HCT116 (cell line): ENCODE results near the gene LMNTD1. TPM values are rescaled to one million over a fixed set of nuclear protein-coding genes. Genes with fewer than 3 reads are reported as not detected.

Experiments used
- ATAC-seq: fragments of 200-7000 bp; cut with Tn5 transposase; 2 replicates; pipeline ENCODE4 v1.9.1; 2020; ENCODE audit warnings: mild to moderate bottlenecking, moderate library complexity
- BruUV-seq: library from RNA; stranded (reverse); fragments of 400-500 nt; replicated peaks from 2 replicates; lab custom pipeline; 2021; lab: Mats Ljungman, UMichigan
- CTCF ChIA-PET: fragments of 300-600 bp; sonication (Branson Sonifier 250); formaldehyde crosslinking; loops from one replicate; lab custom pipeline; 2021; ENCODE audit warnings: antibody characterized with exemption; lab: Charles Lee
- POLR2A ChIA-PET: fragments of 300-600, 350-600 bp; sonication (Branson Sonifier 250); formaldehyde crosslinking; loops from one replicate; lab custom pipeline; 2021; ENCODE audit warnings: antibody characterized with exemption; lab: Charles Lee
- RAD21 ChIA-PET, 2 experiments: fragments of 300-600 bp; sonication (Branson Sonifier 250); formaldehyde crosslinking; loops; one replicate each; lab custom pipeline; 2023; ENCODE audit warnings: low total read pairs in 2 of 2; ENCODE audit not compliant: uncharacterized antibody in 2 of 2, unreplicated experiment in 2 of 2, low non-redundant PET in 1 of 2; lab: Charles Lee
- DNase-seq: peaks from one replicate; pipeline ENCODE4 v3.0.0-alpha.2; 2010; ENCODE audit warnings: low read depth, low spot score
- H2AFZ ChIP-seq: fragments of 200-600 bp; shearing (Covaris generic), sonication (generic); 2 replicates; pipeline ENCODE4 v1.6.1; 2017; ENCODE audit warnings: low read depth, mixed run types, mixed read lengths, antibody characterized with exemption, low read length; ENCODE audit not compliant: poor library complexity, severe bottlenecking
- H3K27ac ChIP-seq: 2 replicates; pipeline ENCODE4 v1.5.1; 2012; ENCODE audit warnings: low read depth, low read length
- H3K27me3 ChIP-seq: fragments of 200-600 bp; sonication (generic); 2 replicates; pipeline ENCODE4 v1.6.1; 2016; ENCODE audit warnings: mixed run types, low read length, mixed read lengths; ENCODE audit not compliant: insufficient read depth
- H3K36me3 ChIP-seq, 2 experiments: fragments of 200-500 bp in 1 of 2; fragments of 200-600 bp in 1 of 2; sonication (Bioruptor generic) in 1 of 2; sonication (generic) in 1 of 2; 2 replicates each; pipeline versions ENCODE4 v1.5.1 to v1.6.1; 2014 to 2016; ENCODE audit warnings: low read length in 2 of 2, inconsistent platforms in 1 of 2, mixed read lengths in 1 of 2, mixed run types in 1 of 2; ENCODE audit not compliant: insufficient read depth in 2 of 2, control insufficient read depth in 1 of 2
- H3K4me1 ChIP-seq, 2 experiments: fragments of 200-600 bp in 1 of 2; sonication (generic) in 1 of 2; 2 replicates each; pipeline versions ENCODE4 v1.5.1 to v1.6.1; 2012 to 2017; ENCODE audit warnings: low read length in 2 of 2, inconsistent platforms in 1 of 2, mild to moderate bottlenecking in 1 of 2, mixed read lengths in 1 of 2, mixed run types in 1 of 2, moderate library complexity in 1 of 2; ENCODE audit not compliant: insufficient read depth in 2 of 2, control insufficient read depth in 1 of 2
- H3K4me2 ChIP-seq: fragments of 200-600 bp; sonication (generic); 2 replicates; pipeline ENCODE4 v1.6.1; 2017; ENCODE audit warnings: mixed run types, low read length, mixed read lengths
- H3K4me3 ChIP-seq, 2 experiments: fragments of 200-600 bp in 1 of 2; sonication (generic) in 1 of 2; replicated peaks in 1 of 2; 2 replicates each; pipeline ENCODE4 v1.5.1; 2011 to 2016; ENCODE audit warnings: low read length in 2 of 2, control low read depth in 1 of 2, low read depth in 1 of 2, mild to moderate bottlenecking in 1 of 2, mixed read lengths in 1 of 2, mixed run types in 1 of 2
- H3K79me2 ChIP-seq: fragments of 200-600 bp; sonication (generic); 2 replicates; pipeline ENCODE4 v1.6.1; 2017; ENCODE audit warnings: mild to moderate bottlenecking, mixed run types, low read length, moderate library complexity, mixed read lengths; ENCODE audit not compliant: insufficient read depth
- H3K9ac ChIP-seq: fragments of 200-600 bp; sonication (generic); 2 replicates; pipeline ENCODE4 v1.6.1; 2016; ENCODE audit warnings: low read length, mixed read lengths
- H3K9me2 ChIP-seq: fragments of 200-600 bp; sonication (generic), shearing (Covaris generic); 2 replicates; pipeline ENCODE4 v1.6.1; 2017; ENCODE audit warnings: mixed run types, mild to moderate bottlenecking, moderate library complexity; ENCODE audit not compliant: insufficient read depth
- H3K9me3 ChIP-seq, 2 experiments: fragments of 200-500 bp in 1 of 2; fragments of 200-600 bp in 1 of 2; sonication (Bioruptor generic) in 1 of 2; sonication (generic) in 1 of 2; 2 replicates each; pipeline ENCODE4 v1.6.1; 2014 to 2017; ENCODE audit warnings: low read length in 2 of 2, mixed read lengths in 2 of 2, inconsistent platforms in 1 of 2, low read depth in 1 of 2, mild to moderate bottlenecking in 1 of 2, mixed run types in 1 of 2, moderate library complexity in 1 of 2; ENCODE audit not compliant: control insufficient read depth in 1 of 2, insufficient read depth in 1 of 2
- H4K20me1 ChIP-seq: fragments of 200-600 bp; sonication (generic), shearing (Covaris generic); 2 replicates; pipeline ENCODE4 v1.6.1; 2017; ENCODE audit warnings: mixed run types, mild to moderate bottlenecking, moderate library complexity; ENCODE audit not compliant: insufficient read depth
- EZH2 ChIP-seq: fragments of 200-600 bp; sonication (generic); IDR thresholded peaks from 2 replicates; pipeline ENCODE4 v1.6.1; 2017; ENCODE audit warnings: antibody characterized with exemption, mixed run types
- JUND ChIP-seq: IDR thresholded peaks from 2 replicates; pipeline ENCODE4 v1.6.1; 2012
- POLR2AphosphoS5 ChIP-seq: IDR thresholded peaks from 2 replicates; pipeline ENCODE4 v1.6.1; 2011; ENCODE audit warnings: mild to moderate bottlenecking, low read depth, low read length, moderate library complexity
- SP1 ChIP-seq: IDR thresholded peaks from 2 replicates; pipeline ENCODE4 v1.6.1; 2012; ENCODE audit warnings: low read depth
- SRF ChIP-seq: IDR thresholded peaks from 2 replicates; pipeline ENCODE4 v1.6.1; 2012; ENCODE audit warnings: low read depth
- ZFX ChIP-seq: fragments of 450-650 bp; IDR thresholded peaks from 2 replicates; pipeline ENCODE4 v1.6.1; 2017
- ZNF274 ChIP-seq: fragments of 200-500 bp; sonication (Bioruptor generic); IDR thresholded peaks from 2 replicates; pipeline ENCODE4 v1.6.1; 2014; ENCODE audit warnings: mild to moderate bottlenecking, low read depth, low read length, inconsistent platforms
- intact Hi-C: fragments of 100-400 bp; cut with micrococcal nuclease; formaldehyde crosslinking; loops from 2 replicates; pipeline ENCODE4 v1.10.0; 2022
- total RNA-seq: library from RNA; stranded (reverse); gene quantifications from one replicate; pipeline ENCODE4 v1.2.1, GENCODE V29; 2021; ENCODE audit not compliant: unreplicated experiment
- TF ChIP-seq, protein P1 (sequence below), 3 experiments: fragments of 200-600 bp in 1 of 3; sonication (generic) in 1 of 3; IDR thresholded peaks in 2 of 3; conservative IDR thresholded peaks in 1 of 3; 2 replicates each; pipeline ENCODE4 v1.5.1; 2012 to 2017; ENCODE audit warnings: low read depth in 2 of 3, low read length in 2 of 3, antibody characterized with exemption in 1 of 3, borderline replicate concordance in 1 of 3, control low read depth in 1 of 3, mild to moderate bottlenecking in 1 of 3, mixed read lengths in 1 of 3, mixed run types in 1 of 3, moderate library complexity in 1 of 3; ENCODE audit not compliant: insufficient read depth in 1 of 3
- TF ChIP-seq, protein P2 (sequence below): IDR thresholded peaks from 2 replicates; pipeline ENCODE4 v1.6.1; 2012

Gene LMNTD1
- total RNA-seq, 1 experiment from 2014 or later = not detected

DNA sequence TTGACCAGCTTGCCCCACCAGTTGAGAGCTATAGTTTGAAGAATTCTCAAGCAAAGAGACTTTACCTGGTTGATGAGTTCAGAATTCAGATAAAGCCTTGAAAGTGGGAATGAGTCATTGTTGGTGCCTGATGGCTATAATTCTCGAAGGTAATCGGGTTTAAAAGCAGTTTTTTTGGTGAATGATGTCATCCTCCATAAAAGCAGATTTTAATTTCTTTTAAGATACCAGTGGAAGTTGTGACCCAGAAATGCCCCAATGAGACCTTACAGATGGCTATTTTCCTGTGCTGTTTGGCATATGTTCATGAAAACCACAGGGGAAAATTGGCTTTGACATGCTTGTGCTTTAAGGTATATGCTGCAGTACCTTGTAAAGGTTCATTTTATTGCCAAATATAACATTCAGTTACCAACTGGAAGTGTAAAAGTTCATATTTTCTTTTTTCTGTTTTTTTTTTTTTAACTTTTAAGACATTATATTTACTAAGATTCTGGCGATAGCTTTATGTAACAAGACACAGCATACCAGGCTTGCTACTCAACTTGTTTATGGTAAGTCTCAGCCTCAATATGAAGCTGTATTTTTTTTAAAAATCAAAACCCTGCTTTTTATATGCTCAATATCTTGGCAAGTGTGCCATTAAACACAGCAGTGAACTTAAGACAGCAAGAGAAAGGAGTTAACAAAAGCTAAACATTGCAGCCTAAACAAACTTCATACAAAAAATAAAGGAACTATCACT, 119.3 kb downstream of the LMNTD1 start (continued):
- TF ChIP-seq, protein P1, sequence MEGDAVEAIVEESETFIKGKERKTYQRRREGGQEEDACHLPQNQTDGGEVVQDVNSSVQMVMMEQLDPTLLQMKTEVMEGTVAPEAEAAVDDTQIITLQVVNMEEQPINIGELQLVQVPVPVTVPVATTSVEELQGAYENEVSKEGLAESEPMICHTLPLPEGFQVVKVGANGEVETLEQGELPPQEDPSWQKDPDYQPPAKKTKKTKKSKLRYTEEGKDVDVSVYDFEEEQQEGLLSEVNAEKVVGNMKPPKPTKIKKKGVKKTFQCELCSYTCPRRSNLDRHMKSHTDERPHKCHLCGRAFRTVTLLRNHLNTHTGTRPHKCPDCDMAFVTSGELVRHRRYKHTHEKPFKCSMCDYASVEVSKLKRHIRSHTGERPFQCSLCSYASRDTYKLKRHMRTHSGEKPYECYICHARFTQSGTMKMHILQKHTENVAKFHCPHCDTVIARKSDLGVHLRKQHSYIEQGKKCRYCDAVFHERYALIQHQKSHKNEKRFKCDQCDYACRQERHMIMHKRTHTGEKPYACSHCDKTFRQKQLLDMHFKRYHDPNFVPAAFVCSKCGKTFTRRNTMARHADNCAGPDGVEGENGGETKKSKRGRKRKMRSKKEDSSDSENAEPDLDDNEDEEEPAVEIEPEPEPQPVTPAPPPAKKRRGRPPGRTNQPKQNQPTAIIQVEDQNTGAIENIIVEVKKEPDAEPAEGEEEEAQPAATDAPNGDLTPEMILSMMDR (IDR thresholded peaks at IDR 0.05 in 2 of 3, conservative IDR thresholded peaks at IDR 0.05 in 1 of 3; ENCODE audit: borderline replicate concordance in 1 of 3, insufficient read depth in 1 of 3, low read depth in 2 of 3, low read length in 2 of 3) = no peak
- no peak for TF ChIP-seq SRF
- no peak for TF ChIP-seq POLR2AphosphoS5
- TF ChIP-seq ZFX = no peak
- TF ChIP-seq, all 23 proteins: peak for 0

GRCh38 chr12:25433024-25433423, 120.1 kb downstream of the LMNTD1 start:
- no peak for DNase-seq
- no peaks in the 10 kb centered on the region for H3K36me3 ChIP-seq
- TF ChIP-seq, protein P2, sequence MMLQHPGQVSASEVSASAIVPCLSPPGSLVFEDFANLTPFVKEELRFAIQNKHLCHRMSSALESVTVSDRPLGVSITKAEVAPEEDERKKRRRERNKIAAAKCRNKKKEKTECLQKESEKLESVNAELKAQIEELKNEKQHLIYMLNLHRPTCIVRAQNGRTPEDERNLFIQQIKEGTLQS = no peak
- TF ChIP-seq ZNF274 = no peak
- TF ChIP-seq JUND = no peak
- TF ChIP-seq EZH2 = no peak
- TF ChIP-seq SP1 = no peak
- TF ChIP-seq, all 23 proteins: peak for 0
- RAD21 ChIA-PET = no interaction called here
- Histone ChIP-seq H4K20me1 (no peaks in the 10 kb centered on the region), H3K9me2 (no peaks in the 10 kb centered on the region), H3K4me2 (0 out of 2 replicates have a peak overlapping the region, but pooled peaks have one; percentile 24), H3K4me1 (peaks cover 16 to 26% of the 10 kb centered on the region in 2 experiments), H3K4me3 (no peak overlapping the region), H3K9ac (no peak overlapping the region), H3K9me3 (no peaks in the 10 kb centered on the region), H3K79me2 (no peaks in the 10 kb centered on the region), H3K27me3 (no peaks in the 10 kb centered on the region), H2AFZ (peak overlapping the region; percentile 84), H3K27ac (no peak overlapping the region)
- ATAC-seq = no peak
- POLR2A ChIA-PET = no interaction called here
- CTCF ChIA-PET = interaction anchor here (0.9 kb wide), 1 partner anchor 9 kb away, joined by 4 read pairs; no protein-coding TSS in a partner anchor
- intact Hi-C loops = no loop called here
- no TSS peak for BruUV-seq
